K562 (cell line): ENCODE data around the gene ADK. TPM values are rescaled to one million over a fixed set of nuclear protein-coding genes. Genes with fewer than 3 reads are reported as not detected.
A peak's percentile ranks its signal among the peaks of the same experiment; 100 is the strongest.
"Not testable (repeated sequence)": the region's sequence is repeated elsewhere in the genome, so short reads cannot be mapped to it uniquely, and the experiment has no call there.

Source experiments
- ATAC-seq: fragments of 200-7000 bp; cut with Tn5 transposase; 3 replicates; pipeline ENCODE4 v1.9.1; 2020; ENCODE audit warnings: moderate library complexity
- BruUV-seq: library from RNA; stranded (reverse); fragments of 400-500 nt; replicated peaks from 2 replicates; lab custom pipeline; 2021; lab: Mats Ljungman, UMichigan
- CTCF ChIA-PET: fragments of 300-600 bp; formaldehyde crosslinking; extraction: SDS; loops from one replicate; lab custom pipeline; 2021; ENCODE audit warnings: low intra/inter-chr PET ratio; lab: Yijun Ruan, JAX
- POLR2A ChIA-PET: fragments of 300-600, 350-650 bp; sonication (Branson Sonifier 250); formaldehyde crosslinking; extraction: SDS; loops from one replicate; lab custom pipeline; 2021; ENCODE audit warnings: antibody characterized with exemption, inconsistent platforms; lab: Yijun Ruan, JAX
- DNase-seq, 4 experiments: peaks; one replicate each; pipeline versions ENCODE4 v3.0.0 to v3.0.0-alpha.2; 2011 to 2018; ENCODE audit warnings: low spot score in 3 of 4, mixed read lengths in 3 of 4; ENCODE audit errors: extremely low read depth in 1 of 4
- FAIRE-seq: peaks from 2 replicates; lab custom pipeline; 2011; peaks lifted over from hg19 to GRCh38; lab: Jason Lieb, UNC
- H2AFZ ChIP-seq: 2 replicates; pipeline ENCODE4 v1.6.0; 2011; ENCODE audit warnings: low read depth, low read length, control low read depth, inconsistent platforms
- H3K27ac ChIP-seq: fragments of 200-600 bp; 3 replicates; pipeline ENCODE4 v1.8.0; 2011; ENCODE audit warnings: low read depth, mild to moderate bottlenecking, control low read depth, inconsistent platforms, low read length, moderate library complexity, mixed read lengths; ENCODE audit errors: extremely low read depth
- H3K27me3 ChIP-seq, 2 experiments: fragments of 300-600 bp in 1 of 2; 2 replicates in 1 of 2; 3 replicates in 1 of 2; pipeline versions ENCODE4 v1.6.0 to v1.8.0; 2011; ENCODE audit warnings: inconsistent platforms in 2 of 2, low read length in 2 of 2, mild to moderate bottlenecking in 1 of 2, mixed read lengths in 1 of 2, moderate library complexity in 1 of 2; ENCODE audit not compliant: control insufficient read depth in 2 of 2, insufficient read depth in 2 of 2
- H3K36me3 ChIP-seq: fragments of 300-600 bp; 3 replicates; pipeline ENCODE4 v1.8.0; 2011; ENCODE audit warnings: mild to moderate bottlenecking, low read length, inconsistent platforms; ENCODE audit not compliant: control insufficient read depth, insufficient read depth
- H3K4me1 ChIP-seq, 2 experiments: fragments of 200-600 bp in 1 of 2; replicated peaks in 1 of 2; 2 replicates in 1 of 2; 3 replicates in 1 of 2; pipeline versions ENCODE4 v1.5.1 to v1.8.0; 2011; ENCODE audit warnings: inconsistent platforms in 2 of 2, low read length in 2 of 2, mild to moderate bottlenecking in 1 of 2, mixed read lengths in 1 of 2, moderate library complexity in 1 of 2; ENCODE audit not compliant: control insufficient read depth in 2 of 2, insufficient read depth in 2 of 2
- H3K4me2 ChIP-seq: 2 replicates; pipeline ENCODE4 v1.6.1; 2011; ENCODE audit warnings: low read length, control low read depth, inconsistent platforms, mixed read lengths; ENCODE audit not compliant: insufficient read depth
- H3K4me3 ChIP-seq: fragments of 200-600 bp; sonication (generic), shearing (Covaris generic); 2 replicates; pipeline ENCODE4 v1.5.1; 2016; ENCODE audit warnings: control low read depth, inconsistent platforms
- H3K79me2 ChIP-seq: fragments of 200-600 bp; 3 replicates; pipeline ENCODE4 v1.8.0; 2011; ENCODE audit warnings: low read length, inconsistent platforms; ENCODE audit not compliant: control insufficient read depth, insufficient read depth
- H3K9ac ChIP-seq, 2 experiments: 2 replicates each; pipeline versions ENCODE4 v1.6.0 to v1.6.1; 2011; ENCODE audit warnings: low read depth in 2 of 2, low read length in 2 of 2, control low read depth in 1 of 2, inconsistent platforms in 1 of 2, mild to moderate bottlenecking in 1 of 2, mixed read lengths in 1 of 2; ENCODE audit not compliant: insufficient read depth in 1 of 2
- H3K9me1 ChIP-seq: one replicate; pipeline ENCODE4 v1.6.0; 2011; ENCODE audit warnings: inconsistent platforms, mild to moderate bottlenecking, low read length, moderate library complexity; ENCODE audit not compliant: control insufficient read depth, insufficient read depth
- H3K9me3 ChIP-seq: replicated peaks from 2 replicates; pipeline ENCODE4 v1.5.1; 2011; ENCODE audit warnings: low read depth, low read length, inconsistent platforms; ENCODE audit not compliant: control insufficient read depth, insufficient read depth
- H4K20me1 ChIP-seq: replicated peaks from 2 replicates; pipeline ENCODE4 v1.6.1; 2011; ENCODE audit warnings: low read length, inconsistent platforms, mixed read lengths; ENCODE audit not compliant: control insufficient read depth, insufficient read depth
- ARNT ChIP-seq, 2 experiments: fragments of 450-650 bp; IDR thresholded peaks; 2 replicates each; pipeline ENCODE4 v1.6.1; 2016; ENCODE audit warnings: mild to moderate bottlenecking in 1 of 2
- BCOR ChIP-seq: fragments of 450-650 bp; IDR thresholded peaks from 2 replicates; pipeline ENCODE4 v1.6.1; 2016
- BDP1 ChIP-seq: IDR thresholded peaks from 3 replicates; pipeline ENCODE4 v1.6.1; 2011; ENCODE audit not compliant: insufficient read length, insufficient read depth
- CBX1 ChIP-seq: sonication (generic); IDR thresholded peaks from 2 replicates; pipeline ENCODE4 v1.6.1; 2016; ENCODE audit warnings: antibody characterized with exemption, low read depth, mild to moderate bottlenecking
- EP300 ChIP-seq: IDR thresholded peaks from 2 replicates; pipeline ENCODE4 v1.6.1; 2012; ENCODE audit warnings: low read length, improper control_type of control experiment
- ETV6 ChIP-seq, 3 experiments: fragments of 150-350 bp in 1 of 3; sonication (generic) in 1 of 3; formaldehyde crosslinking in 1 of 3; IDR thresholded peaks; 2 replicates each; pipeline versions ENCODE4 v1.6.1 to v1.8.0; 2014 to 2022; ENCODE audit warnings: borderline replicate concordance in 2 of 3, low read depth in 2 of 3, antibody characterized with exemption in 1 of 3, low read length in 1 of 3, mild to moderate bottlenecking in 1 of 3, missing genetic modification reagents in 1 of 3
- HBP1 ChIP-seq: fragments of 450-650 bp; formaldehyde crosslinking; IDR thresholded peaks from 2 replicates; pipeline ENCODE4 v1.4.0; 2022; ENCODE audit warnings: missing genetic modification characterization
- HDAC3 ChIP-seq: fragments of 450-650 bp; IDR thresholded peaks from 2 replicates; pipeline ENCODE4 v1.6.1; 2018; ENCODE audit warnings: borderline replicate concordance, mild to moderate bottlenecking, moderate library complexity; ENCODE audit not compliant: partially characterized antibody
- KDM1A ChIP-seq, 2 experiments: fragments of 450-650 bp; IDR thresholded peaks; 2 replicates each; pipeline ENCODE4 v1.6.1; 2016; ENCODE audit warnings: mild to moderate bottlenecking in 2 of 2
- MTA1 ChIP-seq: fragments of 450-650 bp; IDR thresholded peaks from 2 replicates; pipeline ENCODE4 v1.6.1; 2017; ENCODE audit warnings: borderline replicate concordance
- SIRT6 ChIP-seq: IDR thresholded peaks from one replicate; pipeline ENCODE4 v1.6.1; 2012; ENCODE audit warnings: low read depth, mild to moderate bottlenecking, control low read depth, inconsistent platforms, low read length, moderate library complexity
- TCF3 ChIP-seq: sonication (generic); formaldehyde crosslinking; IDR thresholded peaks from 2 replicates; pipeline ENCODE4 v1.4.0; 2020; ENCODE audit warnings: mild to moderate bottlenecking, missing genetic modification reagents
- TCF7L2 ChIP-seq: fragments of 150-350 bp; IDR thresholded peaks from 2 replicates; pipeline ENCODE4 v1.6.1; 2016; ENCODE audit warnings: low read depth, mild to moderate bottlenecking, low read length, moderate library complexity
- ZFPM2 ChIP-seq: fragments of 250-450 bp; sonication (Bioruptor Pico); IDR thresholded peaks from 2 replicates; pipeline ENCODE4 v1.5.1; 2022; ENCODE audit warnings: mild to moderate bottlenecking
- ZNF140 ChIP-seq: fragments of 250-450 bp; sonication (Bioruptor Pico); IDR thresholded peaks from 2 replicates; pipeline ENCODE4 v1.8.0; 2021; ENCODE audit warnings: moderate library complexity, mild to moderate bottlenecking, inconsistent platforms
- ZNF146 ChIP-seq: IDR thresholded peaks from one replicate; pipeline ENCODE4 v1.6.1; 2018; ENCODE audit warnings: missing compliant biosample characterization; ENCODE audit not compliant: unreplicated experiment
- ZNF316 ChIP-seq: fragments of 450-650 bp; IDR thresholded peaks from 2 replicates; pipeline ENCODE4 v1.6.1; 2016
- ZNF444 ChIP-seq: fragments of 250-450 bp; sonication (Bioruptor Pico); IDR thresholded peaks from 2 replicates; pipeline ENCODE4 v1.4.0; 2020; ENCODE audit warnings: mild to moderate bottlenecking, moderate library complexity
- WGBS: fragments of 100-300 bp; shearing (Covaris generic); methylation state at CpG from one replicate; pipeline ENCODE4 v1.1.6; 2016; ENCODE audit warnings: low coverage, mixed read lengths; ENCODE audit not compliant: insufficient coverage; ENCODE audit errors: missing lambda C conversion rate; 5-methylcytosine and 5-hydroxymethylcytosine counted together
- in situ Hi-C: fragments of 300-500 bp; cut with MboI; formaldehyde crosslinking; loops from 4 replicates; pipeline ENCODE4 v1.15.0; 2018; ENCODE audit warnings: inconsistent platforms, mixed read lengths
- intact Hi-C: fragments of 100-400 bp; cut with micrococcal nuclease; formaldehyde crosslinking; loops from 2 replicates; pipeline ENCODE4 v1.14.2; 2022
- polyA plus RNA-seq, 8 experiments: library from polyadenylated mRNA; depleted of rRNA in 4 of 8; stranded (reverse) in 5 of 8; unstranded in 3 of 8; fragments of >200 nt; fragmentation: Nextera tagmentation in 2 of 8; fragmentation: Illumina TruSeq in 1 of 8; extraction: Ambion mirVana in 2 of 8; extraction: Trizol in 1 of 8; gene quantifications; 2 replicates each; pipeline versions ENCODE4 v1.2.1 to v1.2.3, GENCODE V29; 2011 to 2014; ENCODE audit warnings: inconsistent platforms in 1 of 8, missing spikeins in 1 of 8
- total RNA-seq, 7 experiments: library from RNA; depleted of rRNA in 6 of 7; stranded (reverse); fragments of >200 nt in 6 of 7; fragmentation: Illumina TruSeq in 2 of 7; extraction: Trizol in 2 of 7; gene quantifications; 2 replicates each; pipeline versions ENCODE4 v1.2.1 to v1.2.3, GENCODE V29; 2011 to 2021; ENCODE audit warnings: low replicate concordance in 1 of 7

The ADK gene
- total and polyA plus RNA-seq, 9 of the 15 experiments (the other 6 are each of a cell fraction or from before 2014, with no cell fraction given), result 54.2 to 97.8 (median 73.6) TPM

GRCh38 chr10:74457478-74457877 lies 306.5 kb downstream of the ADK start:
- BruUV-seq, DNase-seq, H3K9me1 ChIP-seq, CTCF ChIA-PET, H3K9ac ChIP-seq, H3K4me2 ChIP-seq, H3K9me3 ChIP-seq, H3K27me3 ChIP-seq, H3K27ac ChIP-seq, H4K20me1 ChIP-seq, H3K36me3 ChIP-seq, ATAC-seq, FAIRE-seq, H3K79me2 ChIP-seq, H3K4me3 ChIP-seq, H2AFZ ChIP-seq, H3K4me1 ChIP-seq, intact Hi-C loops, in situ Hi-C loops: not testable (repeated sequence)
- WGBS, result 95% methylated on average over 1 of the region's 1 CpG
- POLR2A ChIA-PET, result interaction anchor here (0.6 kb wide), 1 partner anchor 37 kb away, joined by 3 read pairs; no protein-coding TSS in a partner anchor
- TF ChIP-seq ZNF146 (CRISPR knock-in tag) (peak; percentile 91), BCOR (0 out of 2 replicates have a peak, but pooled peaks have one; percentile 17), KDM1A (IDR thresholded peaks at IDR 0.05) (0 out of 4 replicates have a peak, but pooled peaks have one; percentile 15 to 38)

- CTCF ChIA-PET, result no interaction called here
- Histone ChIP-seq H3K9me1 (no peaks in the 10 kb centered on the region), H2AFZ (no peak overlapping the region), H3K36me3 (no peaks in the 10 kb centered on the region), H3K27ac (no peak overlapping the region), H3K4me1 (no peaks in the 10 kb centered on the region), H3K4me2 (no peak overlapping the region), H3K9ac (no peak overlapping the region), H3K9me3 (no peaks in the 10 kb centered on the region), H3K4me3 (no peak overlapping the region), H4K20me1 (no peaks in the 10 kb centered on the region), H3K27me3 (no peaks in the 10 kb centered on the region), H3K79me2 (no peaks in the 10 kb centered on the region)
- intact Hi-C loops (no loop called here), in situ Hi-C loops (no loop called here)
- DNase-seq, result no peak
- POLR2A ChIA-PET, result no interaction called here
- ATAC-seq, result no peak
- no peak for FAIRE-seq
- TF ChIP-seq ZNF444 (CRISPR knock-in tag), result no peak
- no peak for TF ChIP-seq MTA1
- TF ChIP-seq HDAC3, result no peak
- TF ChIP-seq EP300, result no peak
- no peak for TF ChIP-seq CBX1
- no peak for TF ChIP-seq SIRT6
- no peak for TF ChIP-seq ARNT (IDR thresholded peaks at IDR 0.05)
- no peak for TF ChIP-seq ZFPM2 (CRISPR knock-in tag)
- TF ChIP-seq ZNF316, result no peak
- TF ChIP-seq HBP1, result no peak
- no peak for TF ChIP-seq BDP1
- no peak for TF ChIP-seq TCF7L2
- TF ChIP-seq TCF3 (CRISPR knock-in tag), result no peak
- no peak for TF ChIP-seq ZNF140 (CRISPR knock-in tag)
- TF ChIP-seq ETV6 (IDR thresholded peaks at IDR 0.05; ENCODE audit: borderline replicate concordance in 1 of 2, low read depth in 2 of 2, low read length in 1 of 2), result no peak
- TF ChIP-seq ETV6 (CRISPR knock-in tag; IDR thresholded peaks at IDR 0.05; ENCODE audit: borderline replicate concordance), result no peak
- no TSS peak for BruUV-seq
- WGBS, result 71% methylated on average over 1 of the region's 1 CpG
Observed at GRCh38 chr10:74460812-74461211, 309.8 kb downstream of the ADK start.
